Measurements from ENCODE around the gene SLFN11.

- TF ChIP-seq CTCF (IDR thresholded peaks at IDR 0.05; ENCODE audit: insufficient read depth, low read depth, low read length) (no peak), EZH2 (IDR thresholded peaks at IDR 0.05; ENCODE audit: insufficient read depth, low read length) (no peak)
Measured at GRCh38 chr17:35342276-35342675, 31.1 kb downstream of the SLFN11 start.

Data from astrocyte (in vitro differentiated cells and primary cell).